Adrenal gland (tissue), 12 donors: ENCODE measurements around the gene RPL22. TPM values are rescaled to one million over a fixed set of nuclear protein-coding genes. Genes with fewer than 3 reads are reported as not detected.

Source experiments
- DNase-seq, 7 donors: peaks; one replicate each; pipeline ENCODE4 v3.0.0-alpha.2; 2019 to 2020
- H3K27ac ChIP-seq, 5 donors: fragments of 200-600 bp; sonication (generic) in 4 of 5; 1 replicate in 3 of 5; 2 replicates in 2 of 5; pipeline versions ENCODE4 v1.5.1 to v1.8.0; 2016 to 2020; ENCODE audit warnings: mild to moderate bottlenecking in 1 of 5
- H3K27me3 ChIP-seq: fragments of 200-600 bp; 2 replicates; pipeline ENCODE4 v1.8.0; 2021
- H3K36me3 ChIP-seq, 2 donors: fragments of 200-600 bp; replicated peaks in 1 of 2; 1 replicate in 1 of 2; 2 replicates in 1 of 2; pipeline versions ENCODE4 v1.5.1 to v1.8.0; 2018 to 2022
- H3K4me1 ChIP-seq, 2 donors: fragments of 200-600 bp; replicated peaks in 1 of 2; 1 replicate in 1 of 2; 2 replicates in 1 of 2; pipeline versions ENCODE4 v1.5.1 to v1.8.0; 2018 to 2021
- H3K4me3 ChIP-seq, 4 donors: fragments of 200-600 bp; sonication (generic) in 3 of 4; one replicate each; pipeline ENCODE4 v1.5.1; 2016 to 2018
- H3K9me3 ChIP-seq, 3 donors: fragments of 200-600 bp; sonication (generic) in 1 of 3; replicated peaks in 1 of 3; 1 replicate in 2 of 3; 2 replicates in 1 of 3; pipeline versions ENCODE4 v1.5.1 to v1.8.0; 2016 to 2021
- POLR2A ChIP-seq, 2 donors: fragments of 450-650 bp; IDR thresholded peaks; one replicate each; pipeline ENCODE4 v1.6.1; 2017; ENCODE audit warnings: antibody characterized with exemption in 2 of 2, mild to moderate bottlenecking in 2 of 2, moderate library complexity in 1 of 2
- WGBS, 4 donors: extraction: QIAGEN DNeasy Blood & Tissue Kit in 2 of 4; methylation state at CpG; one replicate each; pipeline versions ENCODE4 v1.1.5 to v1.1.7; 2013 to 2017; 5-methylcytosine and 5-hydroxymethylcytosine counted together
- intact Hi-C, 2 donors: fragments of 100-400 bp; cut with DNase I; formaldehyde crosslinking; loops; one replicate each; pipeline versions ENCODE4 v1.14.1 to v1.15.0; 2022 to 2023
- polyA plus RNA-seq, 3 donors: library from polyadenylated mRNA; stranded (reverse); fragments of 200-250 nt in 2 of 3; fragments of 350-450 nt in 1 of 3; fragmentation: Illumina TruSeq in 1 of 3; extraction: RNeasy Lipid Tissue Mini Kit (QIAGEN cat#74804) in 1 of 3; gene quantifications; one replicate each; pipeline ENCODE4 v1.2.3, GENCODE V29; 2013 to 2014
- total RNA-seq, 9 donors: library from RNA; depleted of rRNA in 4 of 9; stranded (reverse); fragments of >200 nt in 4 of 9; fragments of 120-200 nt in 1 of 9; fragmentation: NEBNext Ultra II Directional in 1 of 9; extraction: Animal tissue kit (Norgen Biotek cat#: 25700) in 1 of 9; gene quantifications; one replicate each; pipeline versions ENCODE4 v1.1.0 to v1.2.4, GENCODE V29; 2013 to 2023
- TF ChIP-seq, protein P1 (sequence below), 6 experiments: fragments of 450-650 bp in 4 of 6; fragments of 200-600 bp in 2 of 6; sonication (generic) in 1 of 6; IDR thresholded peaks; 1 replicate in 5 of 6; 2 replicates in 1 of 6; pipeline versions ENCODE4 v1.5.1 to v1.8.0; 2016 to 2021; ENCODE audit warnings: antibody characterized with exemption in 6 of 6, mild to moderate bottlenecking in 2 of 6, moderate library complexity in 1 of 6
- donor health status: healthy with polysubstance abuse.
- donor health status: Bipolar disorder and iron deficiency.
- donor health status: DM: yes; HTN: yes; CAD: no.
- donor health status: DM: no; HTN: no; CAD: no.
- donor health status: DM: no; HTN: no; CAD: no.
- donor health status: DM: yes; HTN: yes; CAD: no.

RPL22 gene
- total and polyA plus RNA-seq, 12 donors = 78.5 to 898 (median 305) TPM

DNA sequence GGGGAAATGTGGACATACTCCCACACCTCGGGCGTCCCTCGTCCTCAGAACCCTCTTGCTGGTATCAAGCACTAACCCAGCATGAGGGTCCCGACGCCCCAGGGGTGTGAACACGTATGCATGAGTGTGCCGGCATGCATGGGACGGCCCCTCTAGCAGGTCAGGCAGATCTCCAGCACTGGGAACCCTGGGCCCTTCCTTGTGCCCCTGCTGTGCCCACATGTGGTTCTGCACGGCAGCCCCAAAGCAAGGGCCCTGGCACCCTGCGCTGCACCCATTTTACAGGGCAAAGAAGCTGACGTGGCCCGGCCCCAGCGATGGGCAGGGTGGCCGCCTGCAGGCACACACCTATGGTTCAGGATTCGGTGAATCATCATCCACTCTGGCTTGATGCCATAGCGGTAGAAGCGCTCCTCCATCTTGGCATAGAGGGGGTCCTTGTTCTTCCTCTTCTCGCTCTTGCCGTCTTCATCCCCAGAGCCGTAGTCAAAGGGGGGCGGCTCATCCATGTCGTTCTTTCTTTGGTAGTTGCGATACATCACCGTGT lies 53.5 kb downstream of the RPL22 start:
- no peak for TF ChIP-seq POLR2A (IDR thresholded peaks at IDR 0.05)
- TF ChIP-seq, protein P1, sequence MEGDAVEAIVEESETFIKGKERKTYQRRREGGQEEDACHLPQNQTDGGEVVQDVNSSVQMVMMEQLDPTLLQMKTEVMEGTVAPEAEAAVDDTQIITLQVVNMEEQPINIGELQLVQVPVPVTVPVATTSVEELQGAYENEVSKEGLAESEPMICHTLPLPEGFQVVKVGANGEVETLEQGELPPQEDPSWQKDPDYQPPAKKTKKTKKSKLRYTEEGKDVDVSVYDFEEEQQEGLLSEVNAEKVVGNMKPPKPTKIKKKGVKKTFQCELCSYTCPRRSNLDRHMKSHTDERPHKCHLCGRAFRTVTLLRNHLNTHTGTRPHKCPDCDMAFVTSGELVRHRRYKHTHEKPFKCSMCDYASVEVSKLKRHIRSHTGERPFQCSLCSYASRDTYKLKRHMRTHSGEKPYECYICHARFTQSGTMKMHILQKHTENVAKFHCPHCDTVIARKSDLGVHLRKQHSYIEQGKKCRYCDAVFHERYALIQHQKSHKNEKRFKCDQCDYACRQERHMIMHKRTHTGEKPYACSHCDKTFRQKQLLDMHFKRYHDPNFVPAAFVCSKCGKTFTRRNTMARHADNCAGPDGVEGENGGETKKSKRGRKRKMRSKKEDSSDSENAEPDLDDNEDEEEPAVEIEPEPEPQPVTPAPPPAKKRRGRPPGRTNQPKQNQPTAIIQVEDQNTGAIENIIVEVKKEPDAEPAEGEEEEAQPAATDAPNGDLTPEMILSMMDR (IDR thresholded peaks at IDR 0.05) = no peak
- H3K27ac ChIP-seq = no peak overlapping the region
- DNase-seq = no peak
- H3K4me1 ChIP-seq = no peaks in the 10 kb centered on the region
- 81 to 89% (median 86%) methylated on average over 12 to 24 of the region's 24 CpGs for WGBS, 4 donors
- H3K4me3 ChIP-seq = no peak overlapping the region
- intact Hi-C loops = no loop called here
- no peaks in the 10 kb centered on the region for H3K36me3 ChIP-seq
- peaks cover 15% of the 10 kb centered on the region for H3K27me3 ChIP-seq
- no peaks in the 10 kb centered on the region for H3K9me3 ChIP-seq

DNA sequence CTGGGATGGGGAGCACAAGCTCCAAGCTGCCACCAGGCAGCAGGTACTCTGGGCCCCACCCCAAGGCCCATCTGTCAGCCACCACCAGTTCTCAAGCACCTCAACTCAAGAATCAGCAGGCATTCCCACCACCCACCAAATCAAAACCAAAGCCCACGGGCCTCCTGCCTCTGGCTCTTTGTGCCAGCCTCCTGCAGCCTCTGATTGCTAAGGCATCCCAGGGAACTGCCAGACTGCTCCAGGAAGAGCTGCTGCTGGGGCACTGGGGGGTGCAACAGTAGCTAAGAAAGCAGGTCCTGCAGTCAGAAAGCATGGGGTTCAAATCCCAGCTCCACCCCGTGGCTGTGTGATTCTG lies 54.0 kb downstream of the RPL22 start:
- Histone ChIP-seq H3K9me3 (no peaks in the 10 kb centered on the region), H3K36me3 (no peaks in the 10 kb centered on the region), H3K4me3 (no peak overlapping the region), H3K27me3 (peaks cover 15% of the 10 kb centered on the region), H3K27ac (no peak overlapping the region), H3K4me1 (no peaks in the 10 kb centered on the region)
- WGBS, 4 donors = 35 to 100% (median 68%) methylated on average over 1 to 2 of the region's 2 CpGs
- intact Hi-C loops = no loop called here
- TF ChIP-seq, protein P1 (IDR thresholded peaks at IDR 0.05) = no peak
- TF ChIP-seq POLR2A (IDR thresholded peaks at IDR 0.05) = no peak
- no peak for DNase-seq

DNA sequence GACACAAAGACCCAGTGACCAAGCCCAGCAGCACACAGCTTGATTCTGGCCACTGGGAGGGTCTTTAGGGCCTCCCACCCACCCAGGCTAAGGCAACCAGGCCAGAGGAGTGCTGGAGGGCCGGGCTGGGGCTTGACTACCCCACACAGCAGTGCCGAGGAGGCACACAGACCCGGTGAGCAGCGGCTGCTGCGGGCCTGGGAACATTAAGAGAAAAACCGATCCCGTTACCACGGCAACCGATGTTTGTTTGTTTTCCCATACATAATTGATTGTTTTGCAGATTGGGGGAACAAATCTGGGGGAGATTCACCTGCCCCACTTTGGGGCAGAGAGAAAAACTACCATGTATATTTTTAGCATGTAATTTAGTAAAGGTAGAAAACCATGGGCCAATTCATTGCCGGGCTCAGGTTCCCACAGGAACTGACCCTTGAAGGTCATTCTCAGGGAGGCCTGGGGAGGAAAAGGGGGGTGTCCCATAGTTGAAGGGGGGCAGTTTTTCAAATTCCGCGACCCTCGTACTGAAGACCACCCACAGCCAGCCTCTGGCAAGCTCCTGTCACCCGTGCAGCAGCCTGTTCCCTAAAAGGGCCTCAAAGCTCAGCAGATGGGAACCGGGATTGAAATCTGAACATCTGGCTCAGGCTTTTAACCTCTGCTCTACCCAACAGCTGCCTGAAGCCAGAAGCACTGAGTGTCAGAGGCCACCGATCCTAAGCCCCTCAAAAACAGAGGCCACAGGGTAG lies 54.6 kb downstream of the RPL22 start:
- intact Hi-C loops = no loop called here
- Histone ChIP-seq H3K4me3 (no peak overlapping the region), H3K9me3 (no peaks in the 10 kb centered on the region), H3K27ac (no peak overlapping the region), H3K36me3 (no peaks in the 10 kb centered on the region), H3K4me1 (no peaks in the 10 kb centered on the region), H3K27me3 (peaks cover 15% of the 10 kb centered on the region)
- DNase-seq = no peak
- TF ChIP-seq, protein P1 (IDR thresholded peaks at IDR 0.05) = no peak
- no peak for TF ChIP-seq POLR2A (IDR thresholded peaks at IDR 0.05)
- WGBS, 4 donors = 50 to 58% (median 52%) methylated on average over 14 to 16 of the region's 16 CpGs

DNA sequence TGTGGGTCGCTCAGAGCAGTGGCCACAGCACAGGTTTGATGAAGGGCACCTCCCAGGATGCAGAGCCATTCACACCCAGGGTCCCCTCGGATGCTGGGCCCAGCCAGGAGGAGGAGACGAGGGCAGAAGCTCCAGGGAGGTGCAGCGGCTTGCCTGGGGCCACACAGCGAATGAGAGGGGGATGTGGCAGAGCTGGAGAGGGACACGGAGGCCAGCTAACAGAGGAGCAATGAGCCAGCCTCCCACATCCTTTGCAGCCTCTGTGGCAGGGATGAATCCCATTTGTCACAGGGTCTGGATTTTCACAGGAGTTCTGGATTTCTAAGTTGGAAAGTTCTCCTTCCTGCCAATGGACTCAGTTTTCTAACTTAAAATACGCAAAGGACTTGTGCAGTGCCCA lies 55.2 kb downstream of the RPL22 start:
- no peaks in the 10 kb centered on the region for H3K36me3 ChIP-seq
- DNase-seq = no peak
- H3K27ac ChIP-seq = no peak overlapping the region
- no peak overlapping the region for H3K4me3 ChIP-seq
- H3K9me3 ChIP-seq = no peaks in the 10 kb centered on the region
- H3K27me3 ChIP-seq = peaks cover 15% of the 10 kb centered on the region
- intact Hi-C loops = no loop called here
- H3K4me1 ChIP-seq = no peaks in the 10 kb centered on the region
- WGBS, 4 donors = 73 to 76% (median 75%) methylated on average over 6 to 7 of the region's 7 CpGs
- TF ChIP-seq, protein P1 (IDR thresholded peaks at IDR 0.05) = no peak
- TF ChIP-seq POLR2A (IDR thresholded peaks at IDR 0.05) = no peak
